HFF-Myc (cell line): ENCODE data around the gene ZFAND4.

Experiments used
- DNase-seq: peaks from one replicate; pipeline ENCODE4 v3.0.0-alpha.2; 2011; ENCODE audit warnings: low read depth; ENCODE audit errors: extremely low read depth
- H3K4me3 ChIP-seq: replicated peaks from 2 replicates; pipeline ENCODE4 v1.5.1; 2011; ENCODE audit warnings: low read depth, mild to moderate bottlenecking, control low read depth, low read length
- CTCF ChIP-seq: IDR thresholded peaks from 2 replicates; pipeline ENCODE4 v1.5.1; 2012; ENCODE audit warnings: mild to moderate bottlenecking, low read depth, low read length, control low read depth; ENCODE audit errors: missing control alignments

Gene ZFAND4

GRCh38 chr10:45647118-45647517 is 25.5 kb downstream of the ZFAND4 start:
- DNase-seq, result no peak
- H3K4me3 ChIP-seq, result no peak overlapping the region
- TF ChIP-seq CTCF, result no peak

- H3K4me3 ChIP-seq, result no peak overlapping the region
- no peak for DNase-seq
- no peak for TF ChIP-seq CTCF
Observed at GRCh38 chr10:45646384-45647050, 26.1 kb downstream of the ZFAND4 start.

GRCh38 chr10:45644527-45644926 is 28.0 kb downstream of the ZFAND4 start:
- no peak for DNase-seq
- no peak for TF ChIP-seq CTCF

GRCh38 chr10:45640941-45641340 is 31.6 kb downstream of the ZFAND4 start:
- no peak overlapping the region for H3K4me3 ChIP-seq
- no peak for TF ChIP-seq CTCF
- DNase-seq, result no peak

More at GRCh38 chr10:45644527-45644926, 28.0 kb downstream of the ZFAND4 start:
- no peak overlapping the region for H3K4me3 ChIP-seq

GRCh38 chr10:45640049-45640448 is 32.5 kb downstream of the ZFAND4 start:
- no peak for TF ChIP-seq CTCF
- DNase-seq, result no peak
- H3K4me3 ChIP-seq, result no peak overlapping the region

GRCh38 chr10:45627412-45628048 is 45.0 kb downstream of the ZFAND4 start:
- no peak for DNase-seq
- no peak for TF ChIP-seq CTCF
- H3K4me3 ChIP-seq, result no peak overlapping the region
